GM19023 (cell line): Measurements from ENCODE around the gene PTPRN2.
A peak's percentile ranks its signal among the peaks of the same experiment; 100 is the strongest.

Experiments used
- ATAC-seq: cut with Tn5 transposase; IDR thresholded peaks from one replicate; pipeline ENCODE4 v1.9.1; 2021; ENCODE audit warnings: mild to moderate bottlenecking, moderate library complexity; ENCODE audit not compliant: unreplicated experiment

Gene PTPRN2

GRCh38 chr7:157617401-157617800 lies 970.2 kb downstream of the PTPRN2 start:
- no peak for ATAC-seq

GRCh38 chr7:157616931-157617330 lies 970.7 kb downstream of the PTPRN2 start:
- ATAC-seq: no peak

DNA sequence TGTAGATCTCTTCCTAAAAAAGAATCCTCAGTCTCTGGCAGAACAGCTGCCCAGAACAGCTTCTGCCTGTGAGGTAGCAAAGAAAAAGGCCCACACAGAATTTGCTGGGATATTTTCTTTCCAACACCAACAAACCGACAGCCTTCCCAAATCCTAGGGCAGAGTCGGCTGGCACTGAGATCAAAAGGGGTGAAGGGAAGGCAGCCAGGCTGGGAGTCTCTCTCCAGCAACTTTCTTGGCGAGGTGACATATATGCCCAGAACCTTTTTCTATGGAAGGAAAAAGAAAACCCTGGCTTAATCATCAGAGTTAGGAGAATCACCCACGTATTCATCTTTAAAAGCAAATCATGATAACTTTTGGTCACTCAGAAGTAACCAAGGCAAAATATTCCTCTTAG lies 971.2 kb downstream of the PTPRN2 start:
- ATAC-seq: no peak

DNA sequence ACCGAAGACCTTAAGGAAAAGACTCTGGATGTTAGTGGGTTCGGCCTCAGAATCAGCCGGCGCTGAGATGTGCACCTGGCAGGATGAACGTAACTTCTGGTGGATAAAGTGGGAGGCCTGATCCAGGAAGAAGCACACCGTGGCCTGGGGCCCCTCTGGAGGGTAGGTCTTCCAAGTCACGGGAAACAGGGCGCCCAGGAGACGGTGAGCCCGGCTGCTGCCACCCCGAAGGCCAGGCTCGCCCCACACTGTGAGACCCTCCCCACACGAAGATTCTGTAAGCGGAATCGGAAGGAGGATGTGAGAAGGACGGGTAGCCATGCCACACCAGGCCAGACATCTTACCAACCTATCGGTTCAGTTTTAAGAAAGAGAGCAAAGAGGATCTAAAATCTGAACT lies 971.8 kb downstream of the PTPRN2 start:
- ATAC-seq: no peak

DNA sequence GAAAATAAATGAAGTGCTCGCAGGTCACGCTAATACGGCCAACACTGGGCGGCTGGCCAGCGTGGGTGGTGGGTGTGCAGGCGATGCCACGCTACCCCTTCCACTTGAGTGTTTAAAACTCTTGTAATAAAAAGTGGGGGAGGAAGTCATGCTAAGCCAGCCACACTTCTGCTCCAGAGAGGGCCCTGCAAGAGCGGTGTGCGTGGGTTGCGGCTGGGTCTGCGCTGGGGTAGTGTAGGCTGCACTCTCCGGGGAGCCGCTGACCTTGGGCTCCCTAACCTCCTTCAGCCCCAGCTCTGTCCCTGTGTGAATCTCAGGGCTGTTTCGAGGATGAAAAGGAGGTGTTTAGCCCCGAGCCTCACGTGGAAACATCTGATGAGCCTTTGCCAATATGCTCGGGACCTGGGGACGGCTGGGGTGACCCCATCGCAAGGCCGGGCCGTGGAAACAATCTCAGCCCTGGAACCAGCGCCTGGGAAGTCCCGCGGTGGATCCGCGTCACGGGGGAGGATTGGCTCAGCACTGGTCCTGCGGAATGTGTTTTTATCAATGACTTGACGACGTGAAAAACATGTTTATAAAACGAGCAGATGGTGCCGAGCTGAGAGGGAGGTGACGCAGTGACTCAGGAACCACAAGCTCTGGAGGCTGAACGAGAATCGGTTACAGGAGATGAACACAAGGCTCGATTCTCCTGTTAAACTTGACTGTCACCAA lies 972.4 kb downstream of the PTPRN2 start:
- no peak for ATAC-seq

DNA sequence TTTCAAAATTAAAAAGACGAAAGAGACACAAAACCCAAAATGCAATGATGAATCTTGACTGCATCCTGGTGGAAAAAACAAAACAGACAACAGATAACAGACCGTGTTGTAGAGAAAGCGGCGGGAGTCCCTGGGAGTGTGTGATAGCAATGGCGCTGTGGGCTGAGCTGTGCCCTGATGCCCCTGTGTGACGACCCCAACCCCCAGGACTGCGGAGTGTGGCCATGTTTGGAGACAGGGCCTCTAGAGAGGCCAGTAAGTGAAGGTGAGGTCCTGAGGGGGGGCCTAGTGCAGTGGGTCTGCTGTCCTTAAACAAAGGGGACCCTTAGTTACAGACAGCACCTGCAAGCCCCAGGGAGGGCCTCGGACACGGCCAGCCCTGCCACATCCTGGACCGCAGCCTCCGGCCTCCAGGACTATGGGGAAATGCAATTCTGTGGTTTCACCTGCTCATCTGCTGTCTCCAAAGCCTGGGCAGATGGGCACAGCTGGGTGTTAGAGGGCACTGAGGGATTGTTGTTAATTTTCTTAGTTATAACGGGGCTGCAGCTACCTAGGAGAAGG lies 973.1 kb downstream of the PTPRN2 start:
- no peak for ATAC-seq

- no peak for ATAC-seq
Measured at GRCh38 chr7:157613575-157614322, 973.9 kb downstream of the PTPRN2 start.

- ATAC-seq: peak; percentile 56
Measured at GRCh38 chr7:157612664-157613561, 974.7 kb downstream of the PTPRN2 start.

GRCh38 chr7:157612009-157612663 lies 975.5 kb downstream of the PTPRN2 start:
- no peak for ATAC-seq

GRCh38 chr7:157611341-157611740 lies 976.3 kb downstream of the PTPRN2 start:
- ATAC-seq: no peak

GRCh38 chr7:157610671-157611295 lies 976.8 kb downstream of the PTPRN2 start:
- no peak for ATAC-seq

GRCh38 chr7:157609932-157610640 lies 977.5 kb downstream of the PTPRN2 start:
- ATAC-seq: no peak

DNA sequence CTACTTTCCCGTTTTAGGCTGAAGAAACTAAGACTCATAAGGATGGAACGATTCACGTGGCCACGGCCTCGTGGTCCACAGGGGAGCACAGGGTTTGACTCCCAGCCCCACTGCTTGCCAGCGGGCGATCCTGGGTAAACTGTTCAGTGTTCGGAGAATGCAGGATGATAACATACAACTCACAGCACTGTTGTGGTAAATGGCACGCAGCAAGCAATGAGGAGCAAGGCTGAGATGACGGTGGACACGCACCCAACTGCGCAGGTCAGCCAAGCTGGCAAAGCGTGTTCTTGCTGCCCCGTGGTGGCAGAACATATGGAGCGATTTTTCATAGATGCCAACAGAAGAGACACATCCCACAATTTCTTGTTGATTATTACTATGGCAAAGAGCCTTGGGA lies 978.1 kb downstream of the PTPRN2 start:
- no peak for ATAC-seq

GRCh38 chr7:157607218-157607617 lies 980.4 kb downstream of the PTPRN2 start:
- ATAC-seq: no peak

DNA sequence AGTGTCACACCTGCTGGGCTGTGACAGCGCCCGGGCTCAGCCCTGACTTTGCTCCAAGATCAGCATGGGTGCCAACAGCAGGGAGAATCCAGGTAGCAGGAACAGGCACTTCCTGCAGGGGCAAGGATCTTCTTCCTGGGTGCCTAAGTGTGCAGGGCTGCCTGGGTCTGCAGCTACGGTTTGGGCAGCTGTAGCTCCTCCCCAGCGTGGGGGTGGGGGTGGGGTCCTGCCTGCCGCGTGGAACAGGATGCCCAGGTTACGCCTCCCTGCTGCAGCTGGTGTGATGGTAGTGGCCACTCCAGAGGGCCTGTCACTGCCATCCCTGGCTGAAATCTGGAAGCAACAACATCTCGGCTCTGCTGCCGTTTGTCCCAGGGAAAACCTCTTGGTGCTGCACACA lies 981.5 kb downstream of the PTPRN2 start:
- no peak for ATAC-seq

DNA sequence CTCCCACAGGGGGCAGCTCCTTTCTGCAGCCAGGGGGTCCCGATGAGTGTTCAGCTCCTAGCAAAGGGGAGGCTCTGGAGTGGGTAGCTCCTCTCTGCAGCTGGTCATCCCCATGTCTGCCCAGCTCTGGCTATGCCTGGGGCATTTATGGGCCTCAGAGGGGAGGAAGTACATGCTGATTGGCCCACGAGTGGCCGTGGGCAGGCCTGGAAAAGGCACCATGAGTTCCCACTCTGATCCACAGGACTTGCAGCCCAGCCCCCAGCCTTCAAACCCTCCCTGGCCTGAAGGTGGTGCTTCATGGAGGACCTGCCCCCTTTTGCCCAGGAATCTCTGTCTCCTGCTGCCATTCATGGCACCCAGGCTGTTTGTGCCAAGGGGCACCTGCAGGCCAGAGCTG lies 982.0 kb downstream of the PTPRN2 start:
- ATAC-seq: no peak

DNA sequence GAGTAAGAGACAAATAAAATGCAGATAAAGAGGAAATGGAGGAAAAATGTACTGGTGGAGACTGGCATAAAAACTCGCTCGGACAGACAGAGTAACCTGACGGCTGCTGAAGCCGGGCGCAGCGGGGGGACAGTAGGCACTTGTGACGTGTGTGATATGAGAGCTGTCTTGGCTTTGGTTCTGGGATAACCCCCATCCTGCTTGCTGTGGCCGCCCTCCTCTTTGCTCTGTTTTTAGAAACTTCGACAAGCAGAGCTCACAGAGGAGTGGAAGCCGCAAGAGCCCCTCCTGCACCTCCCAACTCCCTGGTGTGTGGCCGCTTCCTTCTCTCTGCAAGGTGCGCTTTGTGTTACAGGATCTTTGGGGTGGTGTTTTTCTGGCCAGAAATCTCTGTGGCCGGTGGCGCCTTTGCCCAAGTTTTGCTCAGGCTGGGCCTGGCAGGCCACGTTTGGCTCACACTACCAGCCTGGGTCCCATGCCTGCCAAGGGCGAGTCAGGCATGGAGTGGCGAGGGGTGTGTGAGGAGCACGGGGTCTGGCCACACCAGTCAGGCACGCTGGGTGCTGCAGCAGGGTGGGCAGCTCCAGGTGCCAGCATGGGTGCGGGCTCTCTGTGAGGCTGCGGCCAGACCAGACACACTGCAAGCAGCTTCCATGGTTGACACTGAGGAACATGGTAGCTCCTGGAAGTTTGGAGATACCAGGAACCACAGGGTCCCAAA lies 982.8 kb downstream of the PTPRN2 start:
- no peak for ATAC-seq

DNA sequence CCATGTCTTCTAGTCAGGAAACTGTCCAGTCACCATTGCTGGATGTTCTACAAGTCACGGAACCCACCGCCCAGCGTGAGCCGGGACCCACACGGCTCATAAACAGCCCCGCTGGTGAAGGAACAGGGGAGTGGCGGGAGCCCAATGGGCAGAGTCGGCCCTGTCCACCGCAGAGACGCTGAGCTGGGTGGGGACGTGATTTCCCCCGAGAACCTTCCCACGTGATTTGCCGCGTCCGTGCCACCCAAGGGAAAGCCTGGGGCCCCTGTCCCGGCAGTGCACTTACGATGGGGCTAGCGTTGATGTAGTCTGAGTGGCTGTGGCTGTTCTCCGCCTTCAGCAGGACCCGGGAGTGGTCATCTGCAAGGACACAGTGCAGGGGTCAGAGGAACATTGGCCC lies 983.9 kb downstream of the PTPRN2 start:
- ATAC-seq: no peak

DNA sequence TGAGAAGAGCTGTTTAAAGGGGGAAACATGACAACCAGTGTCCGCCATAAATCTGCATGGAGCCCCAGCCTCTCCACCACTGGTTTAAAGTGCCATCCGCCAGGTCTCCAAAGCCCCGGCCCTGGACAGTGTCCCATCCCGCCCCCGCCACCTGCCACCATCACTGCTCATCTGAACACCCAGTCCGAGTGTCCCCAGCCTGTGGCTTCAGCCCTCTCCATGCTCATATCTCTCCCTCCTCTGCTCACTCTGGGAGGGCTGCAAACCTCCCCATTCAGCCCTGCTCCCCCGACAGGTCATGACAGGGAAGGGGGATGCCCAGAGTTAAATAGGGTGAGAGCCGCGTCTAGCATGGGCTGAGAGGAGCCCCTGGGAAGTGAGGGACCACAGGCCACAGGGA lies 984.6 kb downstream of the PTPRN2 start:
- ATAC-seq: no peak
